ENCODE measurements around the gene SLC25A11.

SLC25A11 gene, protein sequence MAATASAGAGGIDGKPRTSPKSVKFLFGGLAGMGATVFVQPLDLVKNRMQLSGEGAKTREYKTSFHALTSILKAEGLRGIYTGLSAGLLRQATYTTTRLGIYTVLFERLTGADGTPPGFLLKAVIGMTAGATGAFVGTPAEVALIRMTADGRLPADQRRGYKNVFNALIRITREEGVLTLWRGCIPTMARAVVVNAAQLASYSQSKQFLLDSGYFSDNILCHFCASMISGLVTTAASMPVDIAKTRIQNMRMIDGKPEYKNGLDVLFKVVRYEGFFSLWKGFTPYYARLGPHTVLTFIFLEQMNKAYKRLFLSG

DNA sequence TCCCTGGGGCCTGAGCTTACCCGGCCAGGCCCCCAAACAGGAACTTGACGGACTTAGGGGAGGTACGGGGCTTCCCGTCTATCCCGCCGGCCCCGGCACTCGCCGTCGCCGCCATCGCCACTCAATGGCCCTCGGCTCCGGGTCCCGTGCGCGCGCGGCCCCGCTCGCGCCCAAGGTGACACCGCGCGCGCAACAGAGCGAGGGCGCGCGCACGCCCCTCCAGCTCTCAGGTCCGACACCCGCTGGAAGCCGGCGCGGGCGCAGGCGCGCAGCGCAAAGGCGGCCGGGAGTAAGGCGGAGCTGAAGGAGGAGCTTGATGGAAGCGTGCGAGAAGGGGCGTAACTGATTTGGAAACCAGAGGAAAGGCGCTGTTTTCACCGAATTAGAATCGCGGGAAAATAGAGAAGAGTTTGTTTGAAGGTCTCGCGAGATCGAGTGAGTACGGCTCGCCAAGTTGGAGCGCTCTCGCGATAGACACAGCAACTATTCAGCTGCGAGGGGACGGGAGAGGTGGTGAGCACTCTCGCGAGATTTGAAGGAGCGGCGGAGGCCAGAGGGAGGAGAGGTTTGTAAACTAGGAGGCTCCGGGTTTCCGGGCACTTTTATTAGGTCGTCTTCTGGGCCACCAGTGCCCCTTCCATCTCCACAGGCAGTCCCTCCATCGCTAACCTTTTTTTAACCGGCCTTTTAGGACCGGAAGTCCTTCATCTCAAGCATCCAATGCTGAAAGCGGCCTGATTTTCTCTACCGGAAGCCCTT is at the start of gene SLC25A11, which contains the start of gene RNF167:
SLC25A11 (minus strand) TSS at position 251 of the 759 bp plus-strand sequence; CDS start at position 115, 136 bp downstream.
RNF167 (plus strand) TSS at position 473 of the 759 bp plus-strand sequence. CDS start 642 bp downstream, outside the sequence.
- DNase-seq, result peak; percentile 98

DNA sequence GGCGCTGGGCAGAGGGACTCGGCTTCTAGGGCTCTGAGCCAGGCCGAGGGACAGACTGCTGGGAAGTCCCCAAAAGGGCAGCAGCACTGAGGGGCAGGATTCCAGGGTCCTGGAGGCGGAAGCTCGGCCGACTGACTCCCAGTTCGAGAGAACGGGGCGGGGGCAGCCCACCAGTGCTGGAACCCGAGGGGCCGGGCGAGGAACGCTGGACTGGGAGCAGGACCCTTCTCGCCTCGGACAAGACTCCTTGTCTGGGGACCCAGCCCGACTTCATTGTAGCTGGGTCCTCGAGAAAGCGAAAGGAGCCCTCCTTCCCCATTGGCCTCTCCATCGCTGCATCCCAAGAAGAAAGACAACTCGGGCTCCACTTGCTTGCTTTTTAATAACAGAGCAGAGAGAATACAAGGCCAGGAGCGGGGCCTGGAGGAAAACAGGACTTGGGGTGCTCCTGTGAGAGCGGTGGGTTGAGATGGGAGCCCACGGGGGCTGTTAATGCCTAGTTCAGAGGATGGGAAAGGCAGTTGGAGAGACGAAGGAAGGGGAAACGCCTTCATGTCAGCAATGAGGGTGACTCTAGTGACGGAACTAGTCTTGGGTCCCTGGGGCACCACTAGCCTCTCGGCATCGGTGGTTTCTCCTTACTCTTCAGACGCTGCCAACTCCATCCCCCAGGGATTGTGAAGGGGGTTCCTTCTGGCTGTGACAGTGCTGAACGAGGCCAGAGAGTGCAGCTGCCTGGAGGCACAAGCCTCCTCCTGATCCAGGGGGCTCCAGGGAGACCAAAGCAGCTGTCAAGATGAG is 48.1 kb upstream of the SLC25A11 start:
- peak in 1 of 2 experiments; percentile 49 for DNase-seq

DNA sequence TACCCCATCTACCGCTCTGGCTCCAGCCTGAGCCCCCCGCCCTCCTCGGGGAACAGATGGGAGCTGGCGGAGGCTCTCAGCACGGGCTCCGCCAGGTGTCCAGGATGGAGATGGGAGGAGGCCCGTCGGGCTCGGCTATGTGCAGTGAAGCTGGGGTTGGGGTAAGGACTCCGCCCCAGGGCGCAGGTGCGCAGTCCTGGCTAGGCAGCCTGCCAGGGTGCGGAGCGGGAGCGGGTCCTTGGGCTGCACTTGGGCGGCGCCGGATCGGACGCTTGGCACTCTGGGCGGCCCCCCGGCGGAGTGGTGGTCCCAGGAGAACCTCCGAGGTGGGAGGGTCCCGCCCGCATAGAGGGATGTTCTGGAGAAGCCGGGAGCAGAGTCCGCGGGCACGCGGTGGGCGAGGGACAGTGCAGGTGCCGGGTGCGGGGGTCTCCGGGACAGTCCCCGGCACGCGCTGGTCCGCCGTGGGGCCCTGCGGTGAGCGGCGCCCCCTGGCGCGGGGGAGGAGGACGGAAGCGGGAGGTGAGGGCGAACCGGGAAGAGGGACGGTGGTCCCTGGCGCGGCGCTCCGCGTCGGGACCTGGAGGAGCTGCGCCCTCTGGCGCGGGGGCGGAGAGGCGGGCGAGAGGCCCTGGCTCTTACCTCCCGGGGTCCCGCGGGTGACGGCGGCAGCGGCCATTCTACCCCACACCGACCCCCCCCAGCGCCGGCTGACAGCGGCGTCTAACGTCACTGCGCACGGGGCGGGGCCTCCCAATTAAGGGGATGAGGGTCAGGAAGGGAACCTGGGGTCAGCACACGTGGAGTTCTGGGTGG is 47.3 kb upstream of the SLC25A11 start, which contains the start of gene CAMTA2:
CAMTA2 (minus strand) TSS at position 725 of the 816 bp plus-strand sequence. CDS start 1,453 bp downstream, outside the sequence.
- peak; percentile 89 to 92 for DNase-seq

GRCh38 chr17:4986403-4986802 is 46.6 kb upstream of the SLC25A11 start:
- no peak for DNase-seq

- DNase-seq, result no peak
Measured at GRCh38 chr17:4982305-4982704, 42.5 kb upstream of the SLC25A11 start.

GRCh38 chr17:4980644-4981216 is 40.9 kb upstream of the SLC25A11 start:
- DNase-seq, result peak; percentile 43 to 56

- no peak for DNase-seq
Measured at GRCh38 chr17:4978726-4979125, 38.9 kb upstream of the SLC25A11 start.

DNA sequence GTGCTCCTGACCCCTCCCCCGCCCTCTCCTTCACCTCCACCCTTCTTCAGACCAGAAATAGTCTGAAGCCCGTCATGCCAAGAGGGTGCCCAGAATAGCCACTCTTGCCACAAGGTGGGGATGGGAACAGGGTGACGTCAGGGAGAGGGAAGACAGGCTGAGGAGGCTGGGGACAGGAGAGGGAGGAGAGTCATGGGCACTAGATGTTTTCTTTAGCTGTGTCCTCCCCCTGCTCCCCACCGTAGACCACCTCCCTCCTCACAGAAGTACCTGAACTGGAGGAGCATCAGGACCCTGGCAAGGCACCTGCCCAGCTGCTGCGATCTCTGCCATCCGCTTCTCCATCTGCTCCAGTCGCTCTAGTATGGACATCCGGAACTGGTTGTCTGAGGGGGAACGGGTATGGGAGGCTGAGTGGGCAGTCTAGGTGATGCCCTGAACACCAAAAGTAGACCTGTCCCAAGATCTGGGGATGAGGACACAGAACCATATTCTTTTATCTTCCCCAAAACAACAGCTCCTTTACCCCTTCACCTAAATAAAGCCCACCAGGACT is 34.3 kb upstream of the SLC25A11 start:
- DNase-seq, result no peak

GRCh38 chr17:4973256-4974114 is 33.6 kb upstream of the SLC25A11 start:
- DNase-seq, result no peak

DNA sequence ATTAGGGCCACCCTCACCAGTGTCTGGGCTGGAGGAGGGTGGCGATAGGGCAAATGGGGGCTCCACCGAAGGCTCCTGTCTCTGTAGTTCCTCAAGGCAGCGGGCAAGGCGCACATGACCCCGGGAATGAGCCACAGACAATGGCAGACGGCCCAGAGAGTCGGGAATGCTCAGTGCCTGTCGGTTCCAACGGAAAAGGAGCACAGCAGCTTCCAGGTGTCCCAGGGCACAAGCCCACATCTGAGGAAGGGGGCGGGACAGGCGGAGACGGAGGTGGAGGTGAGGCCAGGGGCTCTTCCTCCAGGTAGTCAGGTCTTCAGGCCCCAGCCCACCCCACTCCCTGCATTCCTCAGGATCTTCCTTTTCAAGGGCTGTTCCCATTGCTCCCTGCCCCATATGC is 32.9 kb upstream of the SLC25A11 start:
- no peak for DNase-seq

DNA sequence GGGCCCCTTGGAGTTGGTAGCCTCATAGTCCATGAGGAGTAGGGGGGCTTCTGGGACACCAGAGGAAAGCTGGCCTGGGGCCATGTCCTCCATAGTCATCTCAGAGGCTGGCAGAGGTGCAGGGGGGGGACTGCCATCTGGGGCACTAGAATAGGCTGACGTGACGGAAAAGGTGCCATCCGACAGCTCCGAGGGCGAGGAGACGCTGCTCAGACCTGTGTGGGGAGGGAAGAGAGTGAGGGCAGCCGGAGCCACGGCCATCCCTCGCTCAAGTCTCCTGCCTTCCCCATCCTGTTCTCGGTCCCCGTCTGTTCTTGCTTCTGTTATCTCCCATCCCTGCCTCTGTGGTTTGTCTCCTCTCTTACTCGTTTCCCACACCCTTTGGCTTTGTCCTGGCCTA is 32.5 kb upstream of the SLC25A11 start:
- no peak for DNase-seq

DNA sequence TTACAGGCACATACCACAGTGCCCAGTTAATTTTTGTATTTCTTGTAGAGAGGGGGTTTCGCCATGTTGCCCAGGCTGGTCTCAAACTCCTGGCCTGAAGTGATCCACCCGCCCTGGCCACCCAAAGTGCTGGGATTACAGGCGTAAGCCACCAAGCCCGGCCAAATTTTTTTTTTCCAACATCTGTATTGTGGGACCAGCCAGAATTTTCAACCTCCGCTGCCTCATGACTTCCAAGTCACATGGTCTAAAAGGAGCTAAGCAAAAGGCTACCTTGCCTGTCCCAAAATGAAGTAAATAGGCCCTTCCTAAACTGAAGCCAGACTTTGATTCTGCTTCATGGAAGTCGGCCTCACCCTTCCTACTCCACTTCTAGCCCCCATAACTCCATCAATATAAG is 32.0 kb upstream of the SLC25A11 start:
- DNase-seq, result no peak

DNA sequence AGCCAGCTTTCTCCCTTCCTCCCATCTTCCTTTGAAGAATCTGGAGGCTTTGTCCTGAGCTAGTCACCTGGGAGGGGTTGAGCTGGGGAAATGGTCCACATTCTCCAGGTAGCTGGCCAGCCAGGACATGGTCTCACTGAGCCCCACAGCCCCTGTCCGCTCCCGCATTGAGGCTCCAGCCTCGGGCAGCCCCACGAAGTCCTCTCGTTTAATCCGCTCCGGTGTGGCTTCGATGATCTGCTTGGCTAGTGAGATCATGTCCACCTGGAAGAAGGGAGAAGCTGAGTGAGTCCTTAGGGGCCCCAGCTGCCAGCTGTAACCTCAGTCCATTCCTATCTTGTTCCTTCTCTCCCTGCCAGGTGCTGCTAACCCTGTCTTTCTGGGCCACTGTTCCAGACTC is 30.4 kb upstream of the SLC25A11 start:
- no peak for DNase-seq

DNA sequence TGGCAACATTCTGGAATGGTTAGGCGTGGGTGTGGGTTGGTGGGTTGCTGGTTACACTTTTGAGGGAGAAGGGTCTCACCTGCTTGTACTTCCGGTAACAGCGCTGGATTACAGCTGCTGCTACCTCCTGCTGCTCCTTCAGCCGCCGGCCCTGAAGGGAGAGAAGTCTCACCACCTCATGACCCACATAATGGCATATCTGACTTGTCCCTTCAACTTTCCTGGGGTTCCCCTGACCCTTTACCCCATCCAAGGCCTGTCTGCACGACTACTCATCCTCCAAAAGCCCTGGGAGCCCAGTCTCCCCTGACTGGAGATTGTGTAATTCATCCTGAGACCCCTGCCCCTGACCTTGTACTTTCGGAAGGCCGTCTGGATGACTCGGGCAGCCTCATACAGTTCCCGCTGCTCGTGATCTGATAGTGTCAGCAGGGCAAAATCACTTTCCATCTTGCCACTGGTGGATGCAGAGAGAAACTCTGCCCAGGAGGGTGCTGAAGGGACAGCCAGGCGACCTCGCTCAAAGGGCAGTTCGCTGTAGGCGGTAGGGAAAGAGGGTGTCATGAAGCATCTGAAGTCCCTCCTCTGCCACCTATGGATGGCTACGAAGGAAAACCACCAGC is 29.8 kb upstream of the SLC25A11 start:
- DNase-seq, result peak in 1 of 2 experiments; percentile 76

- peak in 1 of 2 experiments; percentile 79 for DNase-seq
Measured at GRCh38 chr17:4969047-4969550, 29.3 kb upstream of the SLC25A11 start.

DNA sequence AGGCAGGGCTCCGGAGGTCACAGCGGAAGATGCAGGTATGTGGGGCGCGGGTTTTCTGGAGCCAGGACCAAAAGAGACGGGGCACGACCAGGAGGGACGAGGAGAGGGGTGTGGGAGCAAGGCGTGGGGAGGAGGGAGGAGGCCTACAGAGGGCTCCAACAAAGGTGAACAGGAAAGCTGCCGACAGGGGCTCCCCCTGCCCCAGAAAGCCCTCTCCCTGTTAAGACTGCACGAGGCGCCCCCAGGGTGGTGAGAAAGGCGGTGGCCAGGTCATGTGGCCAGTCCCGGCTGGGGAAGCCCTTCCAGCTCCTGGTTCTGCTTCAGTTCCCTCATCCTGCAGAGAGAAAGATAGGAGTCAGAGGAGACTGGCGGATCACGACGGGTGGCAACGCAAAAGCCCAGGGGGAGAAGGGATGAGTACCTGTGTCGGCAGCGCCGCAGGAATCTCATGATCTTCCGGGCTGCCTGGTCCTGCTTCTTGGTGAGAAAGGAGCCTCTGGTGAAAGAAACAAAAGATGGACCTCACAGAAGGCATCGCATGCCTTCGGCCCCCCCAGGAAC is 28.7 kb upstream of the SLC25A11 start:
- peak; percentile 65 to 66 for DNase-seq

DNA sequence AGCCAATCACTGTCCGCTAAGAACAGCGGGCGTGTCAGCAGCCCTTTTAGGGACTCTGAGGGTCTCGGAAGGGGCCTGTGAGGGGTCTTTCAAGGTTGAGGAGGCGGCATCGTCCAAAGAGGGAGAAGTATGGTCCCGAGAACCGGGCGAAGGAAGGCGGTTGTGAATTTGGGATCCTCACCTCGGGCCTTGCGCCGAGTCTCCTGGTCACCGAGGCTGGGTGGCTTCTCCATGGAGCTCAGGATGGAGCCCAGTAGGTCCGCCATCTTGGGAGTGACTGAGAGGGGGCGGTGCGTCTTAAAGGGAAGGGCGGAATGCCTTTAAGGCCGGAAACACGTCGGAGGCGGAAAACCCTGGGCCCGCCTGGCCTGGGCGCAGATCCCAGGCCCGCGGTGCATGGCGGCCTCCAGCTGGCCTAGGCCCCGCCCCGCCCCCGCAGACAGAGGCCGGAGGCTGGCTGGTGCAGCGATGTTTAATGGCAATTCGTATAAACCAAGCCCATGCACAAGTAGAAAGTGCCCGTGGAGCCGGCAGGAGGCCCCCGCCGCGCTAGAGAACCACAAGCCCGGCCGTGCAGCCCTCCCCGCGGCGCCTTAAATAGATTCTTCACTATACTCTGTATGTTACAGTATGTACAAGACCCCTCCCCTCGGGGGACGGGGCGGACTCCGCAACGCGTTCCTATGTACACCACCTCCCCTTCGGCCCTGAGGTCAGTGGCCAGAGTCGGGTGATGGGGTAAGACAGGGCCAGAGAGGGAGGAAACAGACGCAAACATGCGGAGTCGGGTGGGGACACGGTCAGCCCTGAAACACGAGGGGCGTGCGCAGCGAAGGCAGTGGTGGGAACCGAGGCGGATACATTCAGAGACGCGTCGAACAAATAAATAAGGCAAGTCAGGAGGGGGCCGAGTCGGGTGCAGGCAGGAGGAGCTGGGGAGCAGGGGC is 28.0 kb upstream of the SLC25A11 start, which contains the start of gene SPAG7:
SPAG7 (minus strand) TSS at position 279 of the 947 bp plus-strand sequence; CDS start at position 266, 13 bp downstream.
- peak; percentile 96 to 97 for DNase-seq

Data from activated T-cell treated with anti-CD3 and anti-CD28 coated beads, Interleukin-2, amount 50 U/mL, for 48 hours (primary cell).